ENCODE results near the gene DLX2.
"Not testable (repeated sequence)": the region's sequence is repeated elsewhere in the genome, so short reads cannot be mapped to it uniquely, and the experiment has no call there.

Gene DLX2

GRCh38 chr2:172102391-172103359 is at the start of gene DLX2:
TSS of gene DLX2 (minus strand) at chr2:172102900. CDS start at chr2:172102538, 362 bp downstream.
- H3K27ac Mint-ChIP-seq, result peak within 1 kb of the TSS; percentile 75
- peak within 1 kb of the TSS; percentile 81 for H3K4me3 Mint-ChIP-seq
- peaks cover 29% of the 10 kb centered on the region for H3K4me1 Mint-ChIP-seq (ENCODE audit: low read depth)
- H3K27me3 Mint-ChIP-seq (ENCODE audit: low read depth), result peaks cover 85% of the 10 kb centered on the region
- no peaks in the 10 kb centered on the region for H3K9me3 Mint-ChIP-seq
- H3K36me3 Mint-ChIP-seq (ENCODE audit: low read depth), result peaks cover 8% of the 10 kb centered on the region

GRCh38 chr2:172147944-172148650 is 45.4 kb upstream of the DLX2 start:
- H3K27me3 Mint-ChIP-seq (ENCODE audit: low read depth), result peaks cover 22% of the 10 kb centered on the region
- no peak overlapping the region for H3K4me3 Mint-ChIP-seq
- no peak overlapping the region for H3K27ac Mint-ChIP-seq
- H3K9me3 Mint-ChIP-seq, result no peaks in the 10 kb centered on the region
- H3K36me3 Mint-ChIP-seq (ENCODE audit: low read depth), result no peaks in the 10 kb centered on the region
- peaks cover 1% of the 10 kb centered on the region for H3K4me1 Mint-ChIP-seq (ENCODE audit: low read depth)

- no peak overlapping the region for H3K4me3 Mint-ChIP-seq
- H3K36me3 Mint-ChIP-seq (ENCODE audit: low read depth), result no peaks in the 10 kb centered on the region
- H3K4me1 Mint-ChIP-seq (ENCODE audit: low read depth), result no peaks in the 10 kb centered on the region
- no peaks in the 10 kb centered on the region for H3K9me3 Mint-ChIP-seq
- H3K27me3 Mint-ChIP-seq (ENCODE audit: low read depth), result peaks cover 13% of the 10 kb centered on the region
- H3K27ac Mint-ChIP-seq, result no peak overlapping the region
Measured at GRCh38 chr2:172143817-172144216, 41.1 kb upstream of the DLX2 start.

GRCh38 chr2:172138727-172139126 is 36.0 kb upstream of the DLX2 start:
- not testable (repeated sequence) for H3K9me3 Mint-ChIP-seq; H3K27ac Mint-ChIP-seq; H3K4me3 Mint-ChIP-seq; H3K36me3 Mint-ChIP-seq (ENCODE audit: low read depth); H3K4me1 Mint-ChIP-seq (ENCODE audit: low read depth)
- H3K27me3 Mint-ChIP-seq (ENCODE audit: low read depth), result peaks cover 27% of the 10 kb centered on the region

GRCh38 chr2:172137943-172138342 is 35.2 kb upstream of the DLX2 start:
- Mint-ChIP-seq H3K27ac (no peak overlapping the region), H3K4me3 (no peak overlapping the region), H3K27me3 (ENCODE audit: low read depth) (peaks cover 28% of the 10 kb centered on the region), H3K36me3 (ENCODE audit: low read depth) (no peaks in the 10 kb centered on the region), H3K4me1 (ENCODE audit: low read depth) (no peaks in the 10 kb centered on the region), H3K9me3 (peaks cover 3% of the 10 kb centered on the region)

DNA sequence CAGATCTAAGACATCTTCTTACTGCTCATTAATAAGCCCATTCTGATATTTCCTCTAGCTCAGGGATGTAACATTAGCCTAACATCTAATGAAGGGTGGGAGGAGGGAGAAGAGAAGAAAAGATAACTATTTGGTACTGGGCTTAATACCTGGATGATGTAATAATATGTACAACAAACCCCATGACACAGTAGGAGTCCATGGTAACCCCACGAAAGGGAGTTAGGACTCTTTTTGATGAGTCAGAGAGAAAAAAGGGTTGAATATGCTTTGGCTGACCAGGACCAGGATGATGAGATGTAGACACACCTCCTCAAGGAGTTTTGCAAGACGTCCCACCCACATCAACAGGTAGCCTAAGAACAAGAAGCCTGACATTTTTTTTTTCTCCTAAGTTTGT is 34.4 kb upstream of the DLX2 start:
- Mint-ChIP-seq H3K27ac (no peak overlapping the region), H3K4me1 (ENCODE audit: low read depth) (no peaks in the 10 kb centered on the region), H3K36me3 (ENCODE audit: low read depth) (no peaks in the 10 kb centered on the region), H3K9me3 (peaks cover 3% of the 10 kb centered on the region), H3K27me3 (ENCODE audit: low read depth) (peaks cover 33% of the 10 kb centered on the region), H3K4me3 (no peak overlapping the region)

- no peaks in the 10 kb centered on the region for H3K36me3 Mint-ChIP-seq (ENCODE audit: low read depth)
- no peak overlapping the region for H3K4me3 Mint-ChIP-seq
- H3K4me1 Mint-ChIP-seq (ENCODE audit: low read depth), result no peaks in the 10 kb centered on the region
- H3K27ac Mint-ChIP-seq, result no peak overlapping the region
- H3K27me3 Mint-ChIP-seq (ENCODE audit: low read depth), result peaks cover 30% of the 10 kb centered on the region
- peaks cover 3% of the 10 kb centered on the region for H3K9me3 Mint-ChIP-seq
Measured at GRCh38 chr2:172135446-172135845, 32.7 kb upstream of the DLX2 start.

DNA sequence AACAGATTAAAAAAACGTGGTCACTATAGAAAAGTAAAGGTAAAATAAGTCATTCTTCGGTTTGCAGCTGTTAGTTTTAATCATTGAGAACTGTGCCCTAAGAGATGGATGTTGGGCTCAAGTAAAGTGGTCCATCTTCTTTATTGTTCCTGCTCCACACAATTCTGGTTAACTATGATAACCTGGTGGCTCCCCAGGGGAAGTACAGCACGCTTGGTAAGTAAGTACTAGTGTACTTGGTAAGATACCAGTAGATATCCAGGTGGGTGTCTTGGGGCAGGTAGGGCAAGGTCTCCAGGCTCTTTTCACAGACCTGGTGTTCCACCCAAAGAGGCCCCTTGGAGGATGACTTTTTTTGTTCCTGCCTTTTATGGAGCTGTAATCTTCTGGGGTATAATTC is 31.6 kb upstream of the DLX2 start:
- Mint-ChIP-seq H3K27ac (no peak overlapping the region), H3K4me1 (ENCODE audit: low read depth) (no peaks in the 10 kb centered on the region), H3K4me3 (no peak overlapping the region), H3K27me3 (ENCODE audit: low read depth) (peaks cover 32% of the 10 kb centered on the region), H3K36me3 (ENCODE audit: low read depth) (no peaks in the 10 kb centered on the region), H3K9me3 (peaks cover 3% of the 10 kb centered on the region)

DNA sequence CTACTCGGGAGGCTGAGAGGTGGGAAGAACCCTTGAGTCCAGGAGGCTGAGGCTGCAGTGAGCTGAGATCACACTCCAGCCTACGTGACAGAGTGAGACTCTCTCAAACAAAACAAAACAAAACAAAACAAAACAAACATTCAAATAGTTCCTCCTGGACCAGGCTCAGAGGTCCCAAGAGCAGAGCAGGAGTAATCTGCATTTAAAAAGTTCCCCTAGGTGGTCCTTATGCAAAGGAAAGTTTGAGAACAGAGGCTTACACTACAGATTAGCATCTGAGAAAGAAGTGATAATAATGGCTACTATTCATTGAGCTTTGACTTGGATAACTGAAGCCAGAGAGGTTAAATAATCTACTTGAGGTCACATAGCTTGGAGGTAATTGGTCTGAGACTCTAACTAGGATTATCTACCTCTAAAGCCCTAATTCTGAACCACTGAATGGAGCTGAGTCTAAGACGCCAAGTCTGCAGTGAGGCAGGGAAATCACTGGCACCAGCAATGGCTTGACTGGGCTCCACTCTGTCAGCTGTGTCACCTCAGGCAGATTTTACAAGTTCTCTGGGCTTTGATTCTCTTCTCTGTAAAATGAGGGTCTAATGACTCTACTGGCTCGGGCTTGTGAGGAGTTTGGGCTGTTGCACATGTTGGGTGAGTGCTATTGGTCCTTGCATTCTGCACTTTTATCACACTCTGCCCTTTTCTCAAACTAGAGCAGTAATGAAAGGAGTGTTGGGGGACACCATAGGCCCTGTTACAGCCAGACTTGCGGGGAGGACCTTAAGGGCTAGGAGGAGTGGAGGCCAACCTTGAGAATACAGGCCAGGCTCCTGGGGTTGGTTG is 29.2 kb upstream of the DLX2 start:
- H3K27me3 Mint-ChIP-seq (ENCODE audit: low read depth), result peaks cover 29% of the 10 kb centered on the region
- H3K4me3 Mint-ChIP-seq, result no peak overlapping the region
- H3K27ac Mint-ChIP-seq, result no peak overlapping the region
- H3K36me3 Mint-ChIP-seq (ENCODE audit: low read depth), result no peaks in the 10 kb centered on the region
- H3K9me3 Mint-ChIP-seq, result no peaks in the 10 kb centered on the region
- peaks cover 1% of the 10 kb centered on the region for H3K4me1 Mint-ChIP-seq (ENCODE audit: low read depth)

DNA sequence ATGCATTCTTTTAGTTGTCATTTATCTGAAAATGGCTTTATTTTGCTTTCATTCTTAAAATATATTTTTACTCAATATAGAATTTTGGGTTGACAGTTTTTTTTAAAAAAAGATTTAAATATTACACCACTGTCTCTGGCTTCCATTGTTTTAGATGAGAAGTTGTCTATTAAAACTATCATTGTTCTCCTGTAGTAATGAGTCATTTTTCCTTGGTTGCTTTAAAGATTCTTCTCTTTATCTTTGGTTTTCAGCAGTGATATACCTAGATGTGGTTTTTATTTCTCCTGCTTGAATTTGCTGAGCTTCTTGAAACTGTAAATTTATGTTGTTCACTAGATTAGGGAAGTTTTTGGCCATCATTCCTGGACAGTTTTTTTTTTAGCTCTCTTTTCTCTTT is 26.7 kb upstream of the DLX2 start:
- peaks cover 14% of the 10 kb centered on the region for H3K27me3 Mint-ChIP-seq (ENCODE audit: low read depth)
- no peak overlapping the region for H3K27ac Mint-ChIP-seq
- H3K4me3 Mint-ChIP-seq, result no peak overlapping the region
- H3K9me3 Mint-ChIP-seq, result no peaks in the 10 kb centered on the region
- H3K4me1 Mint-ChIP-seq (ENCODE audit: low read depth), result peaks cover 1% of the 10 kb centered on the region
- H3K36me3 Mint-ChIP-seq (ENCODE audit: low read depth), result no peaks in the 10 kb centered on the region

DNA sequence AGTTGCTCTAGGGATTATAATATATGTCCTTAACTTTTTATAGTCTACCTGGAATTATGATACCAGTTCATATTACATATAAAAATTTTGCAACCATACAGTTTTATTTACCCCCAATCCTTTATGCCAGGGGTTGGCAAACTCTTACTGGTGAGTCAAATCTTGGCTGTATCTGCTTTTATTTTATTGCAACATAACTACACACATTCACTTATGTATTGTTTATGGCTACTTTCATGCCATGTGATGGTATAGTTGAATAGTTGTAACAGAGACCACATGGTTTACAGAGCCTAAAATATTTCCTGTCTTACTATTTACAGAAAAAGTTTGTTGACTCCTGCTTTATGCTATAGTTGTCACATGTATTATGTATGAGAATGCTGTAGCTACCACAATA is 25.8 kb upstream of the DLX2 start:
- Mint-ChIP-seq H3K4me3 (no peak overlapping the region), H3K27ac (no peak overlapping the region), H3K9me3 (no peaks in the 10 kb centered on the region)

GRCh38 chr2:172120118-172120517 is 17.4 kb upstream of the DLX2 start:
- Mint-ChIP-seq H3K36me3 (ENCODE audit: low read depth) (no peaks in the 10 kb centered on the region), H3K9me3 (no peaks in the 10 kb centered on the region), H3K4me1 (ENCODE audit: low read depth) (no peaks in the 10 kb centered on the region), H3K4me3 (no peak overlapping the region), H3K27me3 (ENCODE audit: low read depth) (peaks cover 20% of the 10 kb centered on the region), H3K27ac (no peak overlapping the region)

More for the DNA sequence above, 25.8 kb upstream of the DLX2 start:
- no peaks in the 10 kb centered on the region for H3K36me3 Mint-ChIP-seq (ENCODE audit: low read depth)
- peaks cover 14% of the 10 kb centered on the region for H3K27me3 Mint-ChIP-seq (ENCODE audit: low read depth)
- peaks cover 1% of the 10 kb centered on the region for H3K4me1 Mint-ChIP-seq (ENCODE audit: low read depth)

GRCh38 chr2:172119089-172119488 is 16.4 kb upstream of the DLX2 start:
- Mint-ChIP-seq H3K27ac (no peak overlapping the region), H3K4me1 (ENCODE audit: low read depth) (no peaks in the 10 kb centered on the region), H3K36me3 (ENCODE audit: low read depth) (no peaks in the 10 kb centered on the region), H3K27me3 (ENCODE audit: low read depth) (peaks cover 25% of the 10 kb centered on the region), H3K9me3 (no peaks in the 10 kb centered on the region), H3K4me3 (no peak overlapping the region)

GRCh38 chr2:172116107-172116506 is 13.4 kb upstream of the DLX2 start:
- Mint-ChIP-seq H3K27ac (no peak overlapping the region), H3K9me3 (no peaks in the 10 kb centered on the region), H3K27me3 (ENCODE audit: low read depth) (peaks cover 42% of the 10 kb centered on the region), H3K36me3 (ENCODE audit: low read depth) (no peaks in the 10 kb centered on the region), H3K4me1 (ENCODE audit: low read depth) (no peaks in the 10 kb centered on the region), H3K4me3 (no peak overlapping the region)
